Transverse colon (tissue), 4 donors: Measurements from ENCODE around the gene OR13C4. TPM values are rescaled to one million over a fixed set of nuclear protein-coding genes. Genes with fewer than 3 reads are reported as not detected.
"Not testable (repeated sequence)": the region's sequence is repeated elsewhere in the genome, so short reads cannot be mapped to it uniquely, and the experiment has no call there.

Experiments used
- DNase-seq: peaks from one replicate; pipeline ENCODE4 v3.0.0-alpha.2; 2019
- H3K27ac ChIP-seq, 4 donors: fragments of 200-600 bp; sonication (generic); 2 replicates each; pipeline ENCODE4 v1.5.1; 2016 to 2018; ENCODE audit warnings: inconsistent platforms in 4 of 4
- H3K27me3 ChIP-seq: fragments of 200-600 bp; sonication (generic); 2 replicates; pipeline ENCODE4 v1.5.1; 2017; ENCODE audit warnings: inconsistent platforms
- H3K36me3 ChIP-seq, 4 donors: fragments of 200-600 bp; sonication (generic); 2 replicates each; pipeline ENCODE4 v1.5.1; 2017 to 2019; ENCODE audit warnings: inconsistent platforms in 4 of 4
- H3K4me1 ChIP-seq, 4 donors: fragments of 200-600 bp; sonication (generic); 2 replicates each; pipeline ENCODE4 v1.5.1; 2017 to 2020; ENCODE audit warnings: inconsistent platforms in 4 of 4
- H3K4me3 ChIP-seq, 4 donors: fragments of 200-600 bp; sonication (generic); 1 replicate in 1 of 4; 2 replicates in 3 of 4; pipeline versions ENCODE4 v1.5.1 to v1.6.1; 2017 to 2019; ENCODE audit warnings: inconsistent platforms in 4 of 4
- H3K9me3 ChIP-seq, 2 donors: fragments of 200-600 bp; sonication (generic); 2 replicates each; pipeline ENCODE4 v1.5.1; 2017 to 2019; ENCODE audit warnings: inconsistent platforms in 2 of 2
- CTCF ChIP-seq, 5 experiments: fragments of 200-600 bp in 3 of 5; fragments of 450-650 bp in 2 of 5; sonication (generic) in 3 of 5; IDR thresholded peaks; 1 replicate in 2 of 5; 2 replicates in 3 of 5; pipeline ENCODE4 v1.5.1; 2016 to 2017; ENCODE audit warnings: antibody characterized with exemption in 5 of 5, inconsistent platforms in 3 of 5, mild to moderate bottlenecking in 2 of 5, moderate library complexity in 1 of 5
- EP300 ChIP-seq: sonication (generic); formaldehyde crosslinking; IDR thresholded peaks from one replicate; pipeline ENCODE4 v1.6.1; 2017; ENCODE audit warnings: antibody characterized with exemption, low read depth
- POLR2A ChIP-seq: fragments of 450-650 bp; IDR thresholded peaks from one replicate; pipeline ENCODE4 v1.6.1; 2016; ENCODE audit warnings: antibody characterized with exemption, mild to moderate bottlenecking, moderate library complexity
- POLR2AphosphoS5 ChIP-seq, 3 donors: sonication (generic); formaldehyde crosslinking; IDR thresholded peaks; one replicate each; pipeline ENCODE4 v1.6.1; 2016; ENCODE audit warnings: antibody characterized with exemption in 3 of 3
- WGBS, 2 donors: methylation state at CpG; one replicate each; pipeline ENCODE4 v1.1.5; 2018; ENCODE audit warnings: low coverage in 1 of 2; 5-methylcytosine and 5-hydroxymethylcytosine counted together
- in situ Hi-C, 4 donors: fragments of 200-750 bp; cut with MboI; loops; one replicate each; pipeline versions ENCODE4 v1.15.0 to v1.15.1; 2017; ENCODE audit warnings: low sequenced_read_pairs in 3 of 4, low pct_ligation_motif_present in 1 of 4, low pct_unique_long_range_greater_than_20kb in 1 of 4
- intact Hi-C: fragments of 100-400 bp; cut with DNase I; formaldehyde crosslinking; loops from one replicate; pipeline ENCODE4 v1.15.1; 2023; ENCODE audit warnings: low total_unique reads
- total RNA-seq, 4 donors: library from RNA; depleted of rRNA; stranded (reverse); fragments of >200 nt; gene quantifications; one replicate each; pipeline ENCODE4 v1.1.0, GENCODE V29; 2016

Gene OR13C4
- total RNA-seq, 4 donors from 2014 or later: not detected

DNA sequence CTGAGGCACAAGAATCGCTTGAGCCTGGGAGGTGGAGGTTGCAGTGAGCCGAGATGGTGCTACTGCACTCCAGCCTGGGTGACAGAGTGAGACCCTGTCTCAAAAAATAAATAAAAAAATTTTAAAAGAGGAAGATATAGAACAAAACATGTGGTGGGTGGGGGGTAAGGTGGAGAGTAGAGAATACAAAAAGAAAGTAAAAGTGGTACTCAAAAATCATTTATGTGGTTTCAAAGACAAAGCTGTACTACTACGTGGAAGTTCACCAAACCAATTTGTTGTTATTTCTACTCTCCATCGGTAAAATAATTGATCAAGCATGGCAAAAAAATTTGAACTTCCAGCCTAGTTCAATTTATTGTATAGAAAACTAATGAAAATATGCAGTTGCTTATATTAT lies 17.6 kb upstream of the OR13C4 start:
- no peak for TF ChIP-seq POLR2A
- no peak for TF ChIP-seq POLR2AphosphoS5 (IDR thresholded peaks at IDR 0.05)
- no peak for TF ChIP-seq EP300
- no peak for TF ChIP-seq CTCF (IDR thresholded peaks at IDR 0.05)
- Histone ChIP-seq H3K36me3 (no peaks in the 10 kb centered on the region), H3K4me1 (no peaks in the 10 kb centered on the region), H3K27ac (no peak overlapping the region), H3K9me3 (no peaks in the 10 kb centered on the region), H3K4me3 (no peak overlapping the region), H3K27me3 (no peaks in the 10 kb centered on the region)
- no peak for DNase-seq
- in situ Hi-C loops (no loop called here), intact Hi-C loops (no loop called here)
- 83 to 84% methylated on average over 3 to 4 of the region's 4 CpGs for WGBS, 2 donors

- no peaks in the 10 kb centered on the region for H3K36me3 ChIP-seq
- H3K4me3 ChIP-seq: no peak overlapping the region
- no peak for TF ChIP-seq POLR2A
- no peak for TF ChIP-seq EP300
- no peak for TF ChIP-seq POLR2AphosphoS5 (IDR thresholded peaks at IDR 0.05)
- TF ChIP-seq CTCF (IDR thresholded peaks at IDR 0.05): no peak
- DNase-seq: no peak
- intact Hi-C loops: no loop called here
- no peaks in the 10 kb centered on the region for H3K4me1 ChIP-seq
- 28 to 38% methylated on average over 1 of the region's 1 CpG for WGBS, 2 donors
- no peaks in the 10 kb centered on the region for H3K9me3 ChIP-seq
- in situ Hi-C loops: no loop called here
- no peaks in the 10 kb centered on the region for H3K27me3 ChIP-seq
- no peak overlapping the region for H3K27ac ChIP-seq
Measured at GRCh38 chr9:104539275-104539674, 12.3 kb upstream of the OR13C4 start.

DNA sequence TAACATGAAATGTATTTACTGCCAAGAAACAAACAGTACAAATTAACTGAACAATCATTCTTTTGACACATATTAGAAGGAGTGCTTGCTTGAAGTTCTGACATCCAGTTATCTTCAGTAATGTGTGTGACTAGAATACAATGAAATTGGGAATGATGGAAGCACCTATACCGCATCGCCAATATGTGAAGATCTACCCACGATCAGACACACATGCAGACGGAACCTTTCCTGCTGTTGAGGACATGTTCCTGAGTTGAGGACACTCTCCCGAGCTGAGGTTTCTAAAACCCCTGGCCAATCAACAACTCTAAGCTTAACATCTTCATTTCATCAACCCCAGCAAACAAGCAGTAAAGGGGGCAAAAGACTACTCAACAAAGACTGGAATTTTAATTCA lies 9.7 kb upstream of the OR13C4 start, which contains the start of gene OR13C3:
TSS of gene OR13C3 (minus strand) at position 101 of the 400 bp plus-strand sequence. CDS start 133 bp downstream, outside the sequence.
- no peaks in the 10 kb centered on the region for H3K4me1 ChIP-seq
- H3K27me3 ChIP-seq: no peaks in the 10 kb centered on the region
- no peaks in the 10 kb centered on the region for H3K36me3 ChIP-seq
- H3K27ac ChIP-seq: no peak within 1 kb of the TSS
- WGBS, 2 donors: 86 to 100% methylated on average over 4 to 5 of the region's 5 CpGs
- intact Hi-C loops (no loop called here), in situ Hi-C loops (no loop called here)
- DNase-seq: no peak
- no peak within 1 kb of the TSS for H3K4me3 ChIP-seq
- no peak for TF ChIP-seq POLR2A
- no peak for TF ChIP-seq POLR2AphosphoS5 (IDR thresholded peaks at IDR 0.05)
- no peak for TF ChIP-seq CTCF (IDR thresholded peaks at IDR 0.05)
- no peak for TF ChIP-seq EP300
- H3K9me3 ChIP-seq: no peaks in the 10 kb centered on the region

DNA sequence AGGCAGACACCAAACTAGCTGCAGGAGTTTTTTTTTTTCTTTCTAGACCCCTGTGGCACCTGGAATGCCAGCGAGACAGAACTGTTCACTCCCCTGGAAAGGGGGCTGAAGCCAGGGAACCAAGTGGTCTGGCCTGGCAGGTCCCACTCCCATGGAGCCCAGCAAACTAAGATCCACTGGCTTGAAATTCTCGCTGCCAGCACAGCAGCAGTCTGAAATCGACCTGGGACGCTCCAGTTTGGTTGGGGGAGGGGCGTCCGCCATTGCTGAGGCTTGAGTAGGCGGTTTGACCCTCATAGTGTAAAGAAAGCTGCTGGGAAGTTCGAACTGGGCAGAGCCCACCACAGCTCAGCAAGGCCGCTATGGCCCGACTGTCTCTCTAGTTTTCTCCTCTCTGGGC lies 6.8 kb downstream of the OR13C4 start:
- H3K4me1 ChIP-seq, intact Hi-C loops: not testable (repeated sequence)

DNA sequence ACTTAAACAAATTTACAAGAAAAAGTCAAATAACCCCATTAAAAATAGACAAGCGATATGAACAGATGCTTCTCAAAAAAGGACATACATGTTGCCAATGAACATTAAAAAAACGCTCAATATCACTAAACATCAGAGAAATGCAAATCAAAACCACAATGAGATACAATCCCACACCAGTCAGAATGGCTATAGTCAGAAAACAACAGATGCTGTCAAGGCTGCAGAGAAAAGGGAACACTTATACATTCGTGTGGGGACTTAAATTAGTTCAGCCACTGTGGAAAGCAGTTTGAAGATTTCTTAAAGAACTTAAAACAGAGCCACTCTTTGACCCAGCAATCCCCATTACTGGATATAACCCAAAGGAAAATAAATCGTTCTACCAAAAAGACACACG lies 12.1 kb downstream of the OR13C4 start:
- in situ Hi-C loops: no loop called here
- intact Hi-C loops: no loop called here
- Histone ChIP-seq H3K27me3 (no peaks in the 10 kb centered on the region), H3K27ac (no peak overlapping the region), H3K9me3 (no peaks in the 10 kb centered on the region), H3K4me3 (no peak overlapping the region), H3K4me1 (no peaks in the 10 kb centered on the region), H3K36me3 (no peaks in the 10 kb centered on the region)
- no peak for TF ChIP-seq EP300
- TF ChIP-seq POLR2A: no peak
- no peak for TF ChIP-seq POLR2AphosphoS5 (IDR thresholded peaks at IDR 0.05)
- no peak for TF ChIP-seq CTCF (IDR thresholded peaks at IDR 0.05)
- 70 to 80% methylated on average over 4 to 5 of the region's 5 CpGs for WGBS, 2 donors
- DNase-seq: no peak

More for the DNA sequence above, 6.8 kb downstream of the OR13C4 start:
- DNase-seq, in situ Hi-C loops, H3K36me3 ChIP-seq, H3K9me3 ChIP-seq, H3K27ac ChIP-seq, H3K27me3 ChIP-seq, H3K4me3 ChIP-seq: not testable (repeated sequence)
- 89% methylated on average over 10 of the region's 10 CpGs; no CpG with 5 or more reads in 1 of the 2 donors for WGBS, 2 donors
